ENCODE results near the gene FOXD4L3.
"Not testable (repeated sequence)": the region's sequence is repeated elsewhere in the genome, so short reads cannot be mapped to it uniquely, and the experiment has no call there.

DNA sequence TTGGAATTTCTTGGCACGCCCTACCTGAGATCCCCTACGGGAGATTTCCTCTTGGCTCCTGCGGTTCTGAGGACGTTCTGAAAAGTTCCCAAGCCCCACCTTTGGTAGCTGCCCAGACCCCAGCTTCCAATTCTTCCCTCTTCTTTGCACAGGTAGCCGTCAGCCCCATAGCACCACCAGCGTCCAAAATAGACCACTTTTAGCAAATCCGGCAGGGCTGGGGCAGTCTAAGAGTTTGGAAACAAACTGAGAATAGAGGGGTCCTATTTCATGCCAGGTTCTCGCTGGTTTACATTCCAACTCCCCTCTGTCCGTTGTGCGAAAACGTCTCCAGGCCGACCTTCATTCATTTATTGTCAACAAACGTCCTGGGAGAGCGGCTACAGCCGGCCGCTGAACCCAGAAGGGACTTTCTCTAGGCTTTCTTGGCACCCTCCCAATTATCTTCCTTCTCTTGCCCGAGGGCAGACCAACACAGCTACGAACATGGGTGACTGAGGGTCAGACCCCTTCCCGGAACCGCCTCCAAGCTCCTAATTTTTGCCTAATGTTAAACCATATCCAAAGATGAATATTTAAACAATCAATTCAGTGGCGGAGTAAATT lies 3.1 kb downstream of the FOXD4L3 start:
- TF ChIP-seq, protein P1, sequence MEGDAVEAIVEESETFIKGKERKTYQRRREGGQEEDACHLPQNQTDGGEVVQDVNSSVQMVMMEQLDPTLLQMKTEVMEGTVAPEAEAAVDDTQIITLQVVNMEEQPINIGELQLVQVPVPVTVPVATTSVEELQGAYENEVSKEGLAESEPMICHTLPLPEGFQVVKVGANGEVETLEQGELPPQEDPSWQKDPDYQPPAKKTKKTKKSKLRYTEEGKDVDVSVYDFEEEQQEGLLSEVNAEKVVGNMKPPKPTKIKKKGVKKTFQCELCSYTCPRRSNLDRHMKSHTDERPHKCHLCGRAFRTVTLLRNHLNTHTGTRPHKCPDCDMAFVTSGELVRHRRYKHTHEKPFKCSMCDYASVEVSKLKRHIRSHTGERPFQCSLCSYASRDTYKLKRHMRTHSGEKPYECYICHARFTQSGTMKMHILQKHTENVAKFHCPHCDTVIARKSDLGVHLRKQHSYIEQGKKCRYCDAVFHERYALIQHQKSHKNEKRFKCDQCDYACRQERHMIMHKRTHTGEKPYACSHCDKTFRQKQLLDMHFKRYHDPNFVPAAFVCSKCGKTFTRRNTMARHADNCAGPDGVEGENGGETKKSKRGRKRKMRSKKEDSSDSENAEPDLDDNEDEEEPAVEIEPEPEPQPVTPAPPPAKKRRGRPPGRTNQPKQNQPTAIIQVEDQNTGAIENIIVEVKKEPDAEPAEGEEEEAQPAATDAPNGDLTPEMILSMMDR (IDR thresholded peaks at IDR 0.05 in 8 of 11, conservative IDR thresholded peaks at IDR 0.05 in 3 of 11): not testable (repeated sequence)
- not testable (repeated sequence) for TF ChIP-seq POLR2AphosphoS5, POLR2A (IDR thresholded peaks at IDR 0.05)
